CD4-positive, alpha-beta T cell (primary cell): ENCODE data around the gene OR2K2. TPM values are rescaled to one million over a fixed set of nuclear protein-coding genes. Genes with fewer than 3 reads are reported as not detected.

Experiments used
- ATAC-seq: fragments of 200-7000 bp; cut with Tn5 transposase; one replicate; pipeline ENCODE4 v1.10.0; 2022; ENCODE audit warnings: mild to moderate bottlenecking; ENCODE audit not compliant: poor library complexity
- CTCF ChIA-PET: fragments of 350-600 bp; sonication (Branson Sonifier 250); formaldehyde crosslinking; loops from one replicate; lab custom pipeline; 2021; ENCODE audit warnings: antibody characterized with exemption, inconsistent platforms; lab: Charles Lee
- POLR2A ChIA-PET: fragments of 350-600 bp; sonication (Branson Sonifier 250); formaldehyde crosslinking; loops from one replicate; lab custom pipeline; 2021; ENCODE audit warnings: antibody characterized with exemption, inconsistent platforms; lab: Charles Lee
- DNase-seq, 14 experiments: peaks; one replicate each; pipeline ENCODE4 v3.0.0-alpha.2; 2013 to 2020; ENCODE audit warnings: mixed read lengths in 2 of 14
- H3K27ac ChIP-seq, 2 donors: one replicate each; pipeline versions ENCODE4 v1.5.1 to v1.7.0; 2013; ENCODE audit warnings: low read length in 2 of 2, low read depth in 1 of 2, mild to moderate bottlenecking in 1 of 2
- H3K27me3 ChIP-seq, 2 experiments: 1 replicate in 1 of 2; 2 replicates in 1 of 2; pipeline versions ENCODE4 v1.6.1 to v1.7.0; 2013; ENCODE audit warnings: low read length in 2 of 2, control low read depth in 1 of 2, mild to moderate bottlenecking in 1 of 2, moderate library complexity in 1 of 2; ENCODE audit not compliant: insufficient read depth in 2 of 2, control insufficient read depth in 1 of 2
- H3K36me3 ChIP-seq: one replicate; pipeline ENCODE4 v1.6.1; 2013; ENCODE audit warnings: low read length, control low read depth; ENCODE audit not compliant: insufficient read depth
- H3K4me1 ChIP-seq: one replicate; pipeline ENCODE4 v1.6.1; 2013; ENCODE audit warnings: low read length, control low read depth; ENCODE audit not compliant: insufficient read depth
- H3K4me3 ChIP-seq: one replicate; pipeline ENCODE4 v1.5.1; 2013; ENCODE audit warnings: mild to moderate bottlenecking, low read length, moderate library complexity
- H3K9me3 ChIP-seq, 2 experiments: 1 replicate in 1 of 2; 2 replicates in 1 of 2; pipeline versions ENCODE4 v1.6.1 to v1.7.0; 2013; ENCODE audit warnings: low read length in 2 of 2, mild to moderate bottlenecking in 2 of 2, control low read depth in 1 of 2, moderate library complexity in 1 of 2; ENCODE audit not compliant: control insufficient read depth in 1 of 2, insufficient read depth in 1 of 2
- H3K27ac Mint-ChIP-seq: one replicate; pipeline ENCODE4 v1.8.0; 2020; ENCODE audit warnings: mixed read lengths
- H3K27me3 Mint-ChIP-seq: one replicate; pipeline ENCODE4 v1.8.0; 2021; ENCODE audit warnings: mixed read lengths
- H3K36me3 Mint-ChIP-seq: one replicate; pipeline ENCODE4 v1.8.0; 2021; ENCODE audit warnings: low read depth, mixed read lengths
- H3K4me1 Mint-ChIP-seq: one replicate; pipeline ENCODE4 v1.8.0; 2021; ENCODE audit warnings: low read depth, mixed read lengths
- H3K4me3 Mint-ChIP-seq: one replicate; pipeline ENCODE4 v1.8.0; 2020; ENCODE audit warnings: mild to moderate bottlenecking, mixed read lengths
- H3K9me3 Mint-ChIP-seq: one replicate; pipeline ENCODE4 v1.8.0; 2020; ENCODE audit warnings: mixed read lengths
- intact Hi-C, 2 experiments: fragments of 100-400 bp; cut with DNase I in 1 of 2; cut with micrococcal nuclease in 1 of 2; formaldehyde crosslinking; loops; one replicate each; pipeline versions ENCODE4 v1.15.1 to v1.9.0; 2023 to 2025; cut with DNase I, micrococcal nuclease
- total RNA-seq, 174 experiments: library from RNA in 2 of 174; stranded (reverse) in 2 of 174; gene quantifications; one replicate each; pipeline ENCODE4 v1.2.3 and lab custom pipeline; 2021 to 2026
- TF ChIP-seq, protein P1 (sequence below): fragments of 200-600 bp; IDR thresholded peaks from one replicate; pipeline ENCODE4 v1.8.0; 2022; ENCODE audit warnings: antibody characterized with exemption, mild to moderate bottlenecking

Gene OR2K2
- total RNA-seq, 2 experiments from 2014 or later: not detected

DNA sequence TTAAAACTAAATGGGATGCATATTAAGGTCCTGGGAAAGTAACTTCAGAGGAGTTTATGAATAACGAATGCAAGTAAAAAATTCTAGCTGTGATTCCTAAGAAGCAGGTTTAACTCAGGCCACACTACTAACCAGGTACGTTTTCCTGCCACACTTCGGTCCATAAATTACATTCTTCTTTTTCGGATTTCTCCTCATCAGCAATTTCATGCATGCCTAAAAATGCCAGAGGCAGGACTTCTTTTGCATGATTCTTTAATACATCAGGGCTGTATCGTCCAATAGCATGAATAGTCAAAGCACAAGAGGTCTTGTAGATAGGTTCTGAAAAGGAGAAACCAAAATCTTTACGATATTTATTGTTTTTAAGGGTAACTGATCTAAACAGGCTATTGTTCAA is 42.3 kb upstream of the OR2K2 start:
- Histone ChIP-seq H3K27ac (no peak overlapping the region), H3K9me3 (no peaks in the 10 kb centered on the region), H3K4me3 (no peak overlapping the region), H3K27me3 (no peaks in the 10 kb centered on the region), H3K4me1 (no peaks in the 10 kb centered on the region), H3K36me3 (peaks cover 72% of the 10 kb centered on the region)
- Mint-ChIP-seq H3K4me1 (no peaks in the 10 kb centered on the region), H3K36me3 (peaks cover 99% of the 10 kb centered on the region), H3K4me3 (no peak overlapping the region), H3K27ac (no peak overlapping the region), H3K9me3 (no peaks in the 10 kb centered on the region), H3K27me3 (no peaks in the 10 kb centered on the region)
- DNase-seq (no peak), ATAC-seq (no peak)
- intact Hi-C loops: no loop called here
- POLR2A ChIA-PET: no interaction called here
- CTCF ChIA-PET: no interaction called here
- TF ChIP-seq, protein P1, sequence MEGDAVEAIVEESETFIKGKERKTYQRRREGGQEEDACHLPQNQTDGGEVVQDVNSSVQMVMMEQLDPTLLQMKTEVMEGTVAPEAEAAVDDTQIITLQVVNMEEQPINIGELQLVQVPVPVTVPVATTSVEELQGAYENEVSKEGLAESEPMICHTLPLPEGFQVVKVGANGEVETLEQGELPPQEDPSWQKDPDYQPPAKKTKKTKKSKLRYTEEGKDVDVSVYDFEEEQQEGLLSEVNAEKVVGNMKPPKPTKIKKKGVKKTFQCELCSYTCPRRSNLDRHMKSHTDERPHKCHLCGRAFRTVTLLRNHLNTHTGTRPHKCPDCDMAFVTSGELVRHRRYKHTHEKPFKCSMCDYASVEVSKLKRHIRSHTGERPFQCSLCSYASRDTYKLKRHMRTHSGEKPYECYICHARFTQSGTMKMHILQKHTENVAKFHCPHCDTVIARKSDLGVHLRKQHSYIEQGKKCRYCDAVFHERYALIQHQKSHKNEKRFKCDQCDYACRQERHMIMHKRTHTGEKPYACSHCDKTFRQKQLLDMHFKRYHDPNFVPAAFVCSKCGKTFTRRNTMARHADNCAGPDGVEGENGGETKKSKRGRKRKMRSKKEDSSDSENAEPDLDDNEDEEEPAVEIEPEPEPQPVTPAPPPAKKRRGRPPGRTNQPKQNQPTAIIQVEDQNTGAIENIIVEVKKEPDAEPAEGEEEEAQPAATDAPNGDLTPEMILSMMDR: no peak

DNA sequence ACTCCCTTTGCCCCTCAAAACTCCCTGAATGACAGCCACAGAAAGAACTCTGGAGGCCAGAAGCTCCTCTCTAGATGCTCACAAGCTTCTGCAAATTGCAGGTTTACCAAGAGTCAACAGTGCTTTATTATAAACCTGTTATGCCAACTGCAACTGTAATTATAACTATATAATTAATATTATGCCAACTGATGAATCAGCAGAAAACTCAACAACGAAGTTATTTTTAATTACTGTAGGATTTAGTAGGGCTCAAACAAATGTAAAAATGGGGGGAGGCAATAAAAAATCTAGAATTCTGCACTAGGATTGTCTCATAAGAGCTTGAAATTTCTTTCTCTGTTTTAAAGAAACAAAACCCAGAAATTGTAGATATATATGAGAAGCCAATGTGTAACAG is 37.0 kb upstream of the OR2K2 start:
- Mint-ChIP-seq H3K36me3 (peaks cover 97% of the 10 kb centered on the region), H3K4me1 (no peaks in the 10 kb centered on the region), H3K27me3 (no peaks in the 10 kb centered on the region), H3K9me3 (no peaks in the 10 kb centered on the region), H3K4me3 (no peak overlapping the region), H3K27ac (no peak overlapping the region)
- Histone ChIP-seq H3K4me3 (no peak overlapping the region), H3K27ac (no peak overlapping the region), H3K27me3 (no peaks in the 10 kb centered on the region), H3K36me3 (peaks cover 77% of the 10 kb centered on the region), H3K4me1 (no peaks in the 10 kb centered on the region), H3K9me3 (no peaks in the 10 kb centered on the region)
- DNase-seq: no peak
- no peak for ATAC-seq
- intact Hi-C loops: no loop called here
- TF ChIP-seq, protein P1: no peak
- POLR2A ChIA-PET: no interaction called here
- CTCF ChIA-PET: no interaction called here

GRCh38 chr9:111362526-111362925 is 32.5 kb upstream of the OR2K2 start:
- intact Hi-C loops: no loop called here
- peaks cover 38% of the 10 kb centered on the region for H3K36me3 ChIP-seq
- ATAC-seq (no peak), DNase-seq (no peak)
- Mint-ChIP-seq H3K4me3 (no peak overlapping the region), H3K4me1 (no peaks in the 10 kb centered on the region), H3K27me3 (no peaks in the 10 kb centered on the region), H3K36me3 (peaks cover 55% of the 10 kb centered on the region), H3K27ac (no peak overlapping the region), H3K9me3 (no peaks in the 10 kb centered on the region)
- H3K27ac ChIP-seq: no peak overlapping the region
- no peaks in the 10 kb centered on the region for H3K27me3 ChIP-seq
- H3K4me1 ChIP-seq: no peaks in the 10 kb centered on the region
- no peaks in the 10 kb centered on the region for H3K9me3 ChIP-seq
- no peak overlapping the region for H3K4me3 ChIP-seq
- CTCF ChIA-PET: no interaction called here
- TF ChIP-seq, protein P1: no peak
- POLR2A ChIA-PET: no interaction called here
